ENCODE results near the gene HIVEP3.

GRCh38 chr1:41670217-41670957, 248.3 kb downstream of the HIVEP3 start:
- TF ChIP-seq CTCF (IDR thresholded peaks at IDR 0.05; ENCODE audit: borderline replicate concordance, extremely low read depth, low read length, poor library complexity, severe bottlenecking) = no peak
- TF ChIP-seq EZH2 (IDR thresholded peaks at IDR 0.05; ENCODE audit: borderline replicate concordance, low read depth, low read length, severe bottlenecking) = no peak

All from DND-41 (cell line).